Endometrial microvascular endothelial cells (primary cell): ENCODE measurements around the gene MCM5. TPM values are rescaled to one million over a fixed set of nuclear protein-coding genes. Genes with fewer than 3 reads are reported as not detected.
"Not testable (repeated sequence)": the region's sequence is repeated elsewhere in the genome, so short reads cannot be mapped to it uniquely, and the experiment has no call there.

Experiments
- in situ Hi-C: cut with HindIII; loops from 2 replicates; pipeline ENCODE4 v1.10.0; 2017; ENCODE audit warnings: low sequenced_read_pairs, low pct_unique_long_range_greater_than_20kb; ENCODE audit errors: inconsistent ontology term
- total RNA-seq: library from RNA; depleted of rRNA; stranded (reverse); fragments of >200 nt; gene quantifications from one replicate; pipeline ENCODE4 v1.2.3, GENCODE V29; 2015; ENCODE audit errors: inconsistent ontology term

MCM5 gene
- total RNA-seq, 1 donor from 2014 or later: 188 TPM

DNA sequence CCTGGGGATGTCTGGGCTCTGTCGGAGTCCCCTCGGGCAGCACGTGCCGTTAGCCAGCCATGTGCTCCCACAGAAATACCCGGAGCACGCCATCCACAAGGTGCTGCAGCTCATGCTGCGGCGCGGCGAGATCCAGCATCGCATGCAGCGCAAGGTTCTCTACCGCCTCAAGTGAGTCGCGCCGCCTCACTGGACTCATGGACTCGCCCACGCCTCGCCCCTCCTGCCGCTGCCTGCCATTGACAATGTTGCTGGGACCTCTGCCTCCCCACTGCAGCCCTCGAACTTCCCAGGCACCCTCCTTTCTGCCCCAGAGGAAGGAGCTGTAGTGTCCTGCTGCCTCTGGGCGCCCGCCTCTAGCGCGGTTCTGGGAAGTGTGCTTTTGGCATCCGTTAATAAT is 24.1 kb downstream of the MCM5 start:
- in situ Hi-C loops: no loop called here

DNA sequence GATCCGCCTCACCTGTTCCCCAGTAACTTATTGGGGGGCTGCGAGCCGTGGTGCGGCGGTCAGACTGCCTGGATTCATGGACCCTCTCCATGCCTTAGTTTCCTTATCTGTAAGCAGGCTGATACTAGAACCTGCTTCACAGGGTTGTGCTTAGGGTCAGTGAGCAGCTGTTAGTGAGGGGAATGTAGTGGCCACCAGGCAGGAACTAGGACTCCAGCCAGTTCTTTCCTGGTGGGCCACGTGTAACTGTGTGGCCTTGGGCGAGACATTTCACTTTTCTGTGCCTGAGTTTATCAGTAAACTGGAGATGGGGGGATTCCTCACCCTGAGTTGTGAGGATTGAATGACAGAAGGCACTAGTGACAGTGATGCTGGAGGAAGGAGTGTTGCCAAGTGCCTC is 24.8 kb downstream of the MCM5 start:
- in situ Hi-C loops: no loop called here

GRCh38 chr22:35425546-35425945 is 25.6 kb downstream of the MCM5 start:
- in situ Hi-C loops: no loop called here

GRCh38 chr22:35425971-35426800 is 26.2 kb downstream of the MCM5 start:
- in situ Hi-C loops: no loop called here

GRCh38 chr22:35426801-35427140 is 26.8 kb downstream of the MCM5 start:
- in situ Hi-C loops: no loop called here

DNA sequence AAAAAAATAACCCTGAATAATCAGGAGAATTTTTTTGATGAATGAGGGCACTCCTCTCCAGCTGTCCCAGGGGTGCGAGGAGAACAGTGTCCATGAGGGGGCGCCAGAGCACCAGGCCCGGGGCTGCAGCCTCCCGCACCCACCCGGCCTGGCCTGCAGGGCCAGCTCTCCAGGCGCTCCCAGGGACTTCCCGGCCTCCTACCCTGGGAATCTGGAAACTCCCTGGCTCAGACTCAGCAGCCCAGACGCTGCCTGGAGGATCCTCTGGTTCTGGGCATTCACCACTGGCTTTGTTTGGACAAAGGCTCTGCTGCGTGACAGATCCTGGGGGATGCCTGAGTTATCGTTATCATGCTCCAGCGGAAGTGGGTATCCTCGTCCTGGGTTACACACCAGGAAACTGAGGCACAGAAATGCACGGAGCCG is 31.0 kb downstream of the MCM5 start:
- in situ Hi-C loops: no loop called here

- in situ Hi-C loops: no loop called here
Observed at GRCh38 chr22:35431483-35432227, 31.7 kb downstream of the MCM5 start.

DNA sequence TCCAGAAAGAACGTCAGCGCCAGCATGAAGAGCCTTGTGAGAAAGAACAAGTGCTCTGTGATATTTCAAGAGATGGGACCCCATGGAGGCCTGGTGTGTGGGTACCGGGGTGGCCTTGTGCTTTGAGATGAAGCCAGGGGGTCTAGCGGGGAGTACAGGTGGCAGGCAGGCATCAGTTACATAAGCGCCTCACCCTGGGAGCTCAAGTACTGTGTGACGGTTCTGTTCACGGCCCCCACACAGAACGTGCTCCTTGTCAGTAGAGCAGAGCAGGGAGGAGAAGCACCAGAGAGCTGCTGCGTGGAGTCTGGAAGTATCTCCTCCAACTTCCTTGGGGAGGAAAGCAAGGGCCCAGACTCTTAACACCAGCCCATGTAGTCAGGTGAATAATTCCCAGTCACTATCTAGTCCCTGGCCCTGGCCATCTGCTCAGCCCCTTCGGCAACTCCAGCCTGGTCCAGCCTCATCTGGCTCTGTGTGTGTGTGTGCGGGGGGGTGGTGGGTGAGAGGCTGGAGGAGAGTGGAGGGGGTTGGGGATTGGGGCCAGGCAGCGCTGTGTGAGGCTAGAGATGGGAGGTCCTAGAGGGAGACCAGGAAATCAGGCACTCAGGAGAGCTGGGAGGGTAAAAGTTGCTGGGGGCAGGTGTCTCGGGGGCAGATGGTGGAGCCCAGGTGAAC is 32.4 kb downstream of the MCM5 start:
- in situ Hi-C loops: no loop called here

DNA sequence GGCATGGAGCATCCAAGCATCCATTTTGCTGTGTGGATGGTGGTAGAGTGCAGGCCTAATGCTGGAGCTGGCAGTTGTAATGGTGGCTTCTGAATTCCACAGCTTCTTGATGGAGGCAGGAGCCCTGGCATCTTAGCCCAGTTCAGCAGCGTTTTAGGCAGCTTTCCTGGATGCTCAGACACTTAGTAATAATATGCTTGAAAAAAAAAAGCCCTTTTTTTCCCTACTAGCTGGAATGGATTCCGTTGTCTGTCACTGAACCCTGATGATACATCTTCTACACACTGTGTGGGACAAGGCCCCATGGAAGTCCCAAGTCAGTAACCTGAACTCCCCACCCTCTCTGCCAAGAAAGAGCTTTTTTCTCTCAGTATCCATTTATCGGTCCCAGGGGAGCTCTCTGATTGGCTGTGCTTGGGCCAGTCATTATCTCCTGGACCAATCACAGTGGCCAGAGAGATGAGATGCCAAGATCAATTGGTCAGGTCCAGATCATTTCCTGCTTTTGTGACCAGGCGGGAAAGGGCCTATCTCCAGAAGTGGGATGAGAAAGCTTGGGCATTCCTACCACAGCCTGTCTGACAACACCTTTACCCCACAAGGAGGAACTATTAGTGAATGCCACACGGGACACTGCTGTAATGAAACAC is 34.2 kb downstream of the MCM5 start:
- in situ Hi-C loops: no loop called here

GRCh38 chr22:35435201-35435740 is 35.3 kb downstream of the MCM5 start:
- in situ Hi-C loops: no loop called here

GRCh38 chr22:35436421-35436820 is 36.5 kb downstream of the MCM5 start:
- in situ Hi-C loops: no loop called here

DNA sequence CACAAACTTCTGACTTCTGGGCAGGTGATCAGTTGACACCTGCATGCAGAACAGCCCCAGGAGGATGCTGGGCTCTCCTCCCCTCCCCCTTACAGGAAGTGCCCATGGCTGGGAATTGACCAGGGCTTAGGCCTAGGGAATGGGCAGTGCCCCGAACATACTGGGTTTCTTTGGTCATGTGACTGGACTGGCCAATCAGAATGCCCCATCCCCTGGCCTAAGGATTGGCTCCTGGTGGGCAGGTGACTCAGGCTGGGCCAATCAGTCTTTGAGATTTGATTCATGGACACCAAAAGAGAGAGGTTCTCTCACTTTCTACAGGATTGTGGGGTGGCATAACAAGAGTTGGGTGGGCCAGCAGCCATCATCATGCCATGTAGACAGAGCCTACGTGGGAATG is 37.1 kb downstream of the MCM5 start:
- in situ Hi-C loops: no loop called here

GRCh38 chr22:35438673-35439364 is 38.9 kb downstream of the MCM5 start:
- in situ Hi-C loops: not testable (repeated sequence)

DNA sequence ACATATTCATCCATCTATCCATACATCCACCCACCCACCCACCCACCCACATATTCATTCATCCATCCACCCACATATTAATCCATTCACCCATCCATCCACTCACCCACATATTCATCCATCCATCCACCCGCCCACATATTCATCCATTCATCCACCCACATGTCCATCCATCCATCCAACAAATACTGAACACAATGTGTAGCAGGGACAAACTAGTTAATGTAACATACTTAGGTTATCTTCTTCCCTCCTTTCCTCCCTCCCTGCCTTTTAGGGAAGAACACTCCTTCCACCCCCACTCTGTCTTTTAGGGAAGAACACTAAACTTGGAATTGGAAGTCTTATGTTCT is 39.4 kb downstream of the MCM5 start:
- in situ Hi-C loops: no loop called here

GRCh38 chr22:35440129-35440528 is 40.2 kb downstream of the MCM5 start:
- in situ Hi-C loops: no loop called here

GRCh38 chr22:35441489-35442100 is 41.7 kb downstream of the MCM5 start:
- in situ Hi-C loops: no loop called here

DNA sequence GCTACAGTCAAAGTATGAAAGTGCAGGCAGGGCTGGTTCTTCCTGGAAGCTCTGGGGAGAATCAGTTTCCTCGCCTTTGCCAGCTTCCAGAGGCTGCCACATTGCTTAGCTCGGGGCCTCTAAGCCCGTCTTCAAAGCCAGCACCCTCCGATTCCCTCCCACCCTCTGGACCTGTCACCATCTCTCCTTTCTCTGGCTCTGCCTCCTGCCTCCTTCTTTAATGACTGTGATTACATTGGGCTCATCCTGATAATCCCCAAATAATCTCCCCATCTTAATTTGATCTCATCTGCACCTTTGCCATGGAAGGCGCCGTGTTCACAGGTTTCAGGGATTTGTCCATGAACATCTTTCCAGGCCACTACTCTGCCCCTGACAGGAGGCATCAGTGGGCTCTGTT is 42.5 kb downstream of the MCM5 start:
- in situ Hi-C loops: no loop called here

DNA sequence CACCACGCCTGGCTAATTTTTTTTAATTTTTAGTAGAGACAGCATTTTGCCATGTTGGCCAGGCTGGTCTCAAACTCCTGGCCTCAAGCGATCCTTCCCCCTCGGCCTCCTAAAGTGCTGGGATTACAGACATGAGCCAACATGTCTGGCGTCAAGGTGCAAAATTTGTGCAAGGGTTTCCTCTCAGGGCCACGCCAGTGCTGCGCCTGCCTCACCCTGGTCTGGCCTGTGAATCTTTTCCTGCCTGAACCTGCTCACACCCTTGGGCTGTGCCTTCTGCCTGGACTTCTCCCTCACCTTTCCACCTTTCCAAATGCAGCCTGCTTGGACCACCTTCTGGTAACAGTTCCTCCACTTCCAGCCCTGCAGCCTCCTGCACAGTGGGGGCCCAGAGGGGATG is 43.4 kb downstream of the MCM5 start:
- in situ Hi-C loops: no loop called here
